Measurements from ENCODE around the gene RAMACL.

RAMACL gene

DNA sequence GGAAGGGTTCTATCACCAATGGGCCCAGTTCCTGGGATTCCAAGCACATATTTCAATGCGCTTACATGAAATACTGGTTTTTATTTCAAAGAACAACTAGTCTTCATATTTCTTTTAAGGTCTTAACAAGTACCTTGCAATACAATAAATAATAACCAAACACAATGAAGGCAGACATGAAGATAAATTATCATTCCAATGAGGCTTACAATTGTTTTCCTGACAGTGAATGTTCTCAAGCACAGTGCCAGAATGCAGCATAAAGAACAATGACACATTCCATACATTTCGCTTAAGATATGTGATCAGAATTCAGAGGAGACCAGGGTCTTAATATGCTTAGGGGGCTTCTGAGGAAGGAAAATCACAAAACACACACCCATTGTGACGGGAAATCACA is 26.3 kb downstream of the RAMACL start:
- Histone ChIP-seq H3K27ac (no peak overlapping the region), H3K4me3 (ENCODE audit: low read depth, low read length) (no peak overlapping the region), H3K9me3 (ENCODE audit: severe bottlenecking) (no peaks in the 10 kb centered on the region), H3K27me3 (ENCODE audit: insufficient read depth, low read depth, severe bottlenecking) (no peaks in the 10 kb centered on the region), H3K36me3 (no peaks in the 10 kb centered on the region)
- TF ChIP-seq, protein P1, sequence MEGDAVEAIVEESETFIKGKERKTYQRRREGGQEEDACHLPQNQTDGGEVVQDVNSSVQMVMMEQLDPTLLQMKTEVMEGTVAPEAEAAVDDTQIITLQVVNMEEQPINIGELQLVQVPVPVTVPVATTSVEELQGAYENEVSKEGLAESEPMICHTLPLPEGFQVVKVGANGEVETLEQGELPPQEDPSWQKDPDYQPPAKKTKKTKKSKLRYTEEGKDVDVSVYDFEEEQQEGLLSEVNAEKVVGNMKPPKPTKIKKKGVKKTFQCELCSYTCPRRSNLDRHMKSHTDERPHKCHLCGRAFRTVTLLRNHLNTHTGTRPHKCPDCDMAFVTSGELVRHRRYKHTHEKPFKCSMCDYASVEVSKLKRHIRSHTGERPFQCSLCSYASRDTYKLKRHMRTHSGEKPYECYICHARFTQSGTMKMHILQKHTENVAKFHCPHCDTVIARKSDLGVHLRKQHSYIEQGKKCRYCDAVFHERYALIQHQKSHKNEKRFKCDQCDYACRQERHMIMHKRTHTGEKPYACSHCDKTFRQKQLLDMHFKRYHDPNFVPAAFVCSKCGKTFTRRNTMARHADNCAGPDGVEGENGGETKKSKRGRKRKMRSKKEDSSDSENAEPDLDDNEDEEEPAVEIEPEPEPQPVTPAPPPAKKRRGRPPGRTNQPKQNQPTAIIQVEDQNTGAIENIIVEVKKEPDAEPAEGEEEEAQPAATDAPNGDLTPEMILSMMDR (IDR thresholded peaks at IDR 0.05; ENCODE audit: low read depth, low read length): no peak
- no peak for DNase-seq

DNA sequence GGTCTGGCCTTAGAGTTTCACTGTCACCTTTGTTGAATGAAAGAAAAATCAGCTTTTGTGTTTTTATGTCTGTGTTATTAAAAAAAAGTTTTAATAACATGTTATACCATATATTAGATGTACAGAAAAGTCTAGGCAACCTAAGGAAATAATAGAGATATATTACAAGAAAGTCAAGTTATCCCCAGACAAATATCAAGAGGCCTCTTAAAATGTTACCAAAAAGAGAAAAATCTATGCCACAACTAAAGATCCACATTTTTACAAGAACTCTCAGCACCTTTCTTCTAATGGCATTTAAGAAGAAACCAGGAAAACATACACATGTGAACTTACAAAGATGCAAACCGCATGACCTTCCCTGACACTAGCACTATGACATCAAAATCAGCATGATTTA is 26.8 kb downstream of the RAMACL start:
- TF ChIP-seq, protein P1 (IDR thresholded peaks at IDR 0.05; ENCODE audit: low read depth, low read length): no peak
- H3K27ac ChIP-seq: no peak overlapping the region
- no peak for DNase-seq

DNA sequence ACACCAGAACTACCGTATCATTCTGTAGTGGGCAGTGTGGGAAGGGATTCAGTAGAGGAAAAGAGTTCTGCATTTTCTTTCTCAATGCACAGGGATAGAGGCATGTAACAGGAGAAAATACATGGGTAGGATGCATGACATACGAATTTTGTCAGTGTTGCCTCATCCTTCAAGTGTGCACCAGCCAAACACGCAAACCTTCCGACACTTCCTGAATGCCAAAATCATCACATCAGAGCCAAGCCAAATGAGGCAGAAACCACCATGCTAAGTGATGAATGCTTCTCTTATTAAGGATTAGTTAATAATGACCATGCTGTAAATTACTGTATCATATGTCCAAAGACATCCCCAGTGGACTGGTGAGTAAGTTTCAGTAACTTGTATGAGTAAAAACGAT is 27.3 kb downstream of the RAMACL start:
- no peaks in the 10 kb centered on the region for H3K27me3 ChIP-seq (ENCODE audit: insufficient read depth, low read depth, severe bottlenecking)
- H3K9me3 ChIP-seq (ENCODE audit: severe bottlenecking): no peaks in the 10 kb centered on the region
- H3K4me3 ChIP-seq (ENCODE audit: low read depth, low read length): no peak overlapping the region
- H3K36me3 ChIP-seq: no peaks in the 10 kb centered on the region
- DNase-seq: no peak
- no peak overlapping the region for H3K27ac ChIP-seq
- TF ChIP-seq, protein P1 (IDR thresholded peaks at IDR 0.05; ENCODE audit: low read depth, low read length): no peak

More for the DNA sequence above, 26.8 kb downstream of the RAMACL start:
- no peaks in the 10 kb centered on the region for H3K9me3 ChIP-seq (ENCODE audit: severe bottlenecking)
- no peaks in the 10 kb centered on the region for H3K27me3 ChIP-seq (ENCODE audit: insufficient read depth, low read depth, severe bottlenecking)
- H3K4me3 ChIP-seq (ENCODE audit: low read depth, low read length): no peak overlapping the region
- H3K36me3 ChIP-seq: no peaks in the 10 kb centered on the region

DNA sequence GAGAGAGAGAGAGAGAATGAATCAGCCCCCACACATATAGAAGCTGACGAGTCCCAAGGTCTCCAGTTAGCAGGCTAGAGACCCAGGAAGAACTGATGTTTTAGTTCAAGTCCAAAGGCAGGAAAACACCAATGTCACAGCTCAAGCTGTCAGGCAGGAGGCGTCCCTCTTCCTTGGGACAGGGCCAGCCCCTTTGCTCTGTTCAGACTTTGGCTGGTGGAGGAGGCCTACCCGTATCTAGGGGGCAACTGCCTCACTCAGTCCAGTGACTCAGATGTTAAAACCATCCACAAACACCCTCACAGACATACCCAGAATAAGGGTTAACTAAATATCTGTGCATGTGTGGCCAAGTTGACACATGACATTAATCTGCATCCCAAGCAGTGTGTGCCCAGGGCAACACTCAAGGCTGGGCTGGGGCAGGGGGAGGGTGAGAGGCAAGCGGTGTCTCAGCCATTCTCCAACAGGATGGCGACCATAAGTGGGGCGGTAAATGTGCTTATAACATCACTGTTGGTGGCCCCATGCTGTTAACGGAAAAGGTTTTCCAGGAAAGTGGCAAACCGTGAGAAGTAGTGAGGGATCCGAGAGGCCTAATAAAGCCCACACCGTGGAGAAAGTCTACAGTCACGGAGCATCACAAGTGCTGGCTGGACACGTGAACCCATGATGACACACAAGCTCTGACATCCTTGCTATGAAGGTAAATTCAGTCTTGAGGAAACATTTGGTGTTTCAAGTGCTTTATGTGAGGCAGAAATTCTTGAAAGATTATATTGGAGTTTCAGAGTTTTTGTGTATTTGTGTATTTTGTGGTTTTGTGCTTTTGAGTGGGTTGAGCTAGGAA is 28.1 kb downstream of the RAMACL start:
- Histone ChIP-seq H3K4me3 (ENCODE audit: low read depth, low read length) (no peak overlapping the region), H3K27ac (no peak overlapping the region), H3K27me3 (ENCODE audit: insufficient read depth, low read depth, severe bottlenecking) (no peaks in the 10 kb centered on the region), H3K36me3 (no peaks in the 10 kb centered on the region), H3K9me3 (ENCODE audit: severe bottlenecking) (no peaks in the 10 kb centered on the region)
- DNase-seq: no peak
- TF ChIP-seq, protein P1 (IDR thresholded peaks at IDR 0.05; ENCODE audit: low read depth, low read length): no peak

DNA sequence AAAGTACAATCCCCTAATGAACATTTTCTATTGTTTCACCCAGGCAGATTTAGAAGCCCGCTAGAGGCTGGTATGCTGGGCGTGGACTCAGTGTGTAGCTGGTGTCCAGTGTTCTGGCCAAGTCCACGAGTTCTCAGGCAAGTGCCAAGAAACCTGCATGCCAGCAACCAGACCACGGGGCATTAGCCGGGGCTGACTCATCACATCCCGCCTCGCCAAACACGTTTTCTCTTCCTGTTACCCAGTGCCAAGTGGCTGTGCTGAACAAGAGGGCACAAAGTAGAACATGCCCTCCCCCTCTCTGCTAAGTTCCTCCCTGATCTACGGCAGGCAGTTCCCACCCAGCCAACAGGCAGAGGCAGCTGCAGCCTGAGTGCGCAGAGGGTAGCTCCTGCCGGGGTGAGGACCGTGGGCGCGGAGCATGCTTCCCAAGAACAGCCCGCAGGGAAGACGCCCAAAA is 29.6 kb downstream of the RAMACL start:
- Histone ChIP-seq H3K27me3 (ENCODE audit: insufficient read depth, low read depth, severe bottlenecking) (no peaks in the 10 kb centered on the region), H3K36me3 (no peaks in the 10 kb centered on the region), H3K9me3 (ENCODE audit: severe bottlenecking) (no peaks in the 10 kb centered on the region), H3K4me3 (ENCODE audit: low read depth, low read length) (no peak overlapping the region), H3K27ac (no peak overlapping the region)
- TF ChIP-seq, protein P1 (IDR thresholded peaks at IDR 0.05; ENCODE audit: low read depth, low read length): no peak
- DNase-seq: no peak

All from WERI-Rb-1 (cell line).